Left ventricle myocardium inferior (tissue), 1 donor: ENCODE results near the gene SLC30A3. TPM values are rescaled to one million over a fixed set of nuclear protein-coding genes. Genes with fewer than 3 reads are reported as not detected.

Experiments used
- DNase-seq: peaks from one replicate; pipeline ENCODE4 v3.0.0-alpha.2; 2020
- H3K27ac ChIP-seq: fragments of 200-600 bp; replicated peaks from 2 replicates; pipeline ENCODE4 v1.8.0; 2021
- H3K27me3 ChIP-seq: fragments of 200-600 bp; 2 replicates; pipeline ENCODE4 v1.8.0; 2021; ENCODE audit warnings: low read depth
- H3K36me3 ChIP-seq: fragments of 200-600 bp; 2 replicates; pipeline ENCODE4 v1.8.0; 2021
- H3K4me1 ChIP-seq: fragments of 200-600 bp; 2 replicates; pipeline ENCODE4 v1.8.0; 2021
- H3K4me3 ChIP-seq: fragments of 200-600 bp; 2 replicates; pipeline ENCODE4 v1.8.0; 2021; ENCODE audit warnings: mild to moderate bottlenecking, moderate library complexity
- H3K9me3 ChIP-seq: fragments of 200-600 bp; replicated peaks from 2 replicates; pipeline ENCODE4 v1.8.0; 2021
- intact Hi-C: fragments of 100-400 bp; cut with micrococcal nuclease; formaldehyde crosslinking; loops from one replicate; pipeline ENCODE4 v1.11.0; 2022
- total RNA-seq: library from RNA; stranded (reverse); fragmentation: NEBNext Ultra II Directional; extraction: Animal tissue kit (Norgen Biotek cat#: 25700); gene quantifications from one replicate; pipeline ENCODE4 v1.2.1, GENCODE V29; 2021
- TF ChIP-seq, protein P1 (sequence below): fragments of 200-600 bp; IDR thresholded peaks from 2 replicates; pipeline ENCODE4 v1.8.0; 2021; ENCODE audit warnings: antibody characterized with exemption, mild to moderate bottlenecking, borderline replicate concordance
- donor health status: DM: no; HTN: yes; CAD: no; lungs with severe emphysema.

Gene SLC30A3
- total RNA-seq, 1 donor from 2014 or later: 5.9 TPM

- Histone ChIP-seq H3K9me3 (no peaks in the 10 kb centered on the region), H3K27me3 (no peaks in the 10 kb centered on the region), H3K4me3 (no peak overlapping the region), H3K36me3 (peaks cover 48% of the 10 kb centered on the region), H3K4me1 (peaks cover 27% of the 10 kb centered on the region), H3K27ac (no peak overlapping the region)
- no peak for DNase-seq
- TF ChIP-seq, protein P1, sequence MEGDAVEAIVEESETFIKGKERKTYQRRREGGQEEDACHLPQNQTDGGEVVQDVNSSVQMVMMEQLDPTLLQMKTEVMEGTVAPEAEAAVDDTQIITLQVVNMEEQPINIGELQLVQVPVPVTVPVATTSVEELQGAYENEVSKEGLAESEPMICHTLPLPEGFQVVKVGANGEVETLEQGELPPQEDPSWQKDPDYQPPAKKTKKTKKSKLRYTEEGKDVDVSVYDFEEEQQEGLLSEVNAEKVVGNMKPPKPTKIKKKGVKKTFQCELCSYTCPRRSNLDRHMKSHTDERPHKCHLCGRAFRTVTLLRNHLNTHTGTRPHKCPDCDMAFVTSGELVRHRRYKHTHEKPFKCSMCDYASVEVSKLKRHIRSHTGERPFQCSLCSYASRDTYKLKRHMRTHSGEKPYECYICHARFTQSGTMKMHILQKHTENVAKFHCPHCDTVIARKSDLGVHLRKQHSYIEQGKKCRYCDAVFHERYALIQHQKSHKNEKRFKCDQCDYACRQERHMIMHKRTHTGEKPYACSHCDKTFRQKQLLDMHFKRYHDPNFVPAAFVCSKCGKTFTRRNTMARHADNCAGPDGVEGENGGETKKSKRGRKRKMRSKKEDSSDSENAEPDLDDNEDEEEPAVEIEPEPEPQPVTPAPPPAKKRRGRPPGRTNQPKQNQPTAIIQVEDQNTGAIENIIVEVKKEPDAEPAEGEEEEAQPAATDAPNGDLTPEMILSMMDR: no peak
- intact Hi-C loops: loop anchor here (10.0 kb wide), 1 partner anchor 124 kb away; no protein-coding TSS in a partner anchor
Observed at GRCh38 chr2:27218614-27219013, 44.2 kb downstream of the SLC30A3 start.

- peaks cover 38% of the 10 kb centered on the region for H3K4me1 ChIP-seq
- H3K27ac ChIP-seq: peak within 1 kb of the TSS; percentile 78
- no peaks in the 10 kb centered on the region for H3K27me3 ChIP-seq
- intact Hi-C loops: loop anchor here (10.0 kb wide), 1 partner anchor 123 kb away; no protein-coding TSS in a partner anchor
- H3K9me3 ChIP-seq: no peaks in the 10 kb centered on the region
- TF ChIP-seq, protein P1: peak; percentile 54
- H3K4me3 ChIP-seq: peak within 1 kb of the TSS; percentile 80
- peak; percentile 89 for DNase-seq
- H3K36me3 ChIP-seq: peaks cover 38% of the 10 kb centered on the region
Observed at GRCh38 chr2:27217173-27218121, 45.4 kb downstream of the SLC30A3 start, which contains the start of gene CAD. TSS of gene CAD (plus strand) at chr2:27217369. CDS start at chr2:27217552, 183 bp downstream.

- peaks cover 42% of the 10 kb centered on the region for H3K4me1 ChIP-seq
- peak overlapping the region; percentile 78 for H3K27ac ChIP-seq
- H3K9me3 ChIP-seq: no peaks in the 10 kb centered on the region
- peaks cover 29% of the 10 kb centered on the region for H3K36me3 ChIP-seq
- intact Hi-C loops: loop anchor here (10.0 kb wide), 1 partner anchor 122 kb away; no protein-coding TSS in a partner anchor
- no peak for DNase-seq
- H3K27me3 ChIP-seq: no peaks in the 10 kb centered on the region
- TF ChIP-seq, protein P1: no peak
- H3K4me3 ChIP-seq: peak overlapping the region; percentile 80
Observed at GRCh38 chr2:27216416-27217137, 46.3 kb downstream of the SLC30A3 start.

DNA sequence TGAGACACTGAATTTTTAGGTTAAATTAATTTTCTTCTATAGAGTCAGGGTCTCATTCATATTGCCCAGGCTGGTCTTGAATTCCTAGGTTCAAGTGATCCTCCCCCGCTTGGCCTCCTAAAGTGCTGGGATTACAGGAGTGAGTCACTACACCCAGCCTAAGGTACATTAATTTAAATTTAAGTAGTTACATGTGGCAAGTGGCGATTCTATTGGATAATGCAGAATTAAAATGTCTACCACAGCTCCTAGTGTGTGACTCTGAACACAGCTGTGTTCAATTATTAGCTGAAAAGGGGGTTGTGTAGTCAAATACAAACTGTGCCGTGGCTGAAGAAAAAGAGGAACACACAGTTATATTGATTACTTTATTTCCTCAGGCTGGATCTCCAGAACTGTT, 47.9 kb downstream of the SLC30A3 start:
- Histone ChIP-seq H3K9me3 (no peaks in the 10 kb centered on the region), H3K36me3 (peaks cover 17% of the 10 kb centered on the region), H3K4me3 (no peak overlapping the region), H3K4me1 (peaks cover 50% of the 10 kb centered on the region), H3K27ac (no peak overlapping the region), H3K27me3 (no peaks in the 10 kb centered on the region)
- intact Hi-C loops: loop anchor here (10.0 kb wide), 1 partner anchor 120 kb away; no protein-coding TSS in a partner anchor
- TF ChIP-seq, protein P1: no peak
- DNase-seq: no peak
